HG03442 (cell line): Measurements from ENCODE around the gene ITPRID1.
A peak's percentile ranks its signal among the peaks of the same experiment; 100 is the strongest.

ENCODE experiments used
- ATAC-seq: cut with Tn5 transposase; IDR thresholded peaks from one replicate; pipeline ENCODE4 v1.9.1; 2021; ENCODE audit warnings: mild to moderate bottlenecking, moderate library complexity; ENCODE audit not compliant: unreplicated experiment

ITPRID1 gene

GRCh38 chr7:31633467-31633866 is 119.6 kb downstream of the ITPRID1 start:
- ATAC-seq, result no peak

- ATAC-seq, result no peak
Observed at GRCh38 chr7:31633894-31634494, 120.1 kb downstream of the ITPRID1 start.

GRCh38 chr7:31640381-31640780 is 126.5 kb downstream of the ITPRID1 start:
- ATAC-seq, result no peak

- no peak for ATAC-seq
Observed at GRCh38 chr7:31642681-31643115, 128.8 kb downstream of the ITPRID1 start.

- no peak for ATAC-seq
Observed at GRCh38 chr7:31646942-31647341, 133.1 kb downstream of the ITPRID1 start.

GRCh38 chr7:31647511-31647910 is 133.6 kb downstream of the ITPRID1 start:
- ATAC-seq, result no peak

GRCh38 chr7:31648288-31648687 is 134.4 kb downstream of the ITPRID1 start:
- ATAC-seq, result no peak

GRCh38 chr7:31648880-31649279 is 135.0 kb downstream of the ITPRID1 start:
- ATAC-seq, result no peak

- ATAC-seq, result no peak
Observed at GRCh38 chr7:31651234-31652062, 137.6 kb downstream of the ITPRID1 start.

GRCh38 chr7:31652063-31652326 is 138.1 kb downstream of the ITPRID1 start:
- ATAC-seq, result no peak

- ATAC-seq, result no peak
Observed at GRCh38 chr7:31663072-31663471, 149.2 kb downstream of the ITPRID1 start.

GRCh38 chr7:31664890-31665289 is 151.0 kb downstream of the ITPRID1 start:
- no peak for ATAC-seq

GRCh38 chr7:31665546-31665945 is 151.7 kb downstream of the ITPRID1 start:
- ATAC-seq, result no peak

GRCh38 chr7:31669461-31669860 is 155.6 kb downstream of the ITPRID1 start:
- no peak for ATAC-seq

- no peak for ATAC-seq
Observed at GRCh38 chr7:31679574-31680305, 165.8 kb downstream of the ITPRID1 start.

- ATAC-seq, result no peak
Observed at GRCh38 chr7:31683445-31684225, 169.7 kb downstream of the ITPRID1 start.

- no peak for ATAC-seq
Observed at GRCh38 chr7:31687024-31687748, 173.3 kb downstream of the ITPRID1 start, which contains the start of gene PPP1R17. Gene PPP1R17, plus strand, starts transcription at chr7:31687215. Its CDS starts 5,227 bp downstream, at chr7:31692442.

GRCh38 chr7:31688372-31688771 is 174.5 kb downstream of the ITPRID1 start:
- ATAC-seq, result peak; percentile 98

GRCh38 chr7:31688996-31689395 is 175.1 kb downstream of the ITPRID1 start:
- peak; percentile 7 for ATAC-seq

- no peak for ATAC-seq
Observed at GRCh38 chr7:31690935-31691334, 177.0 kb downstream of the ITPRID1 start.
